Panc1 (cell line): Measurements from ENCODE around the gene CELF2. TPM values are rescaled to one million over a fixed set of nuclear protein-coding genes. Genes with fewer than 3 reads are reported as not detected.

ENCODE experiments used
- ATAC-seq: fragments of 200-7000 bp; cut with Tn5 transposase; 2 replicates; pipeline ENCODE4 v1.9.1; 2020; ENCODE audit warnings: mild to moderate bottlenecking, moderate library complexity
- BruUV-seq: library from RNA; stranded (reverse); fragments of 400-500 nt; replicated peaks from 2 replicates; lab custom pipeline; 2021; lab: Mats Ljungman, UMichigan
- CTCF ChIA-PET: fragments of 300-600 bp; sonication (Branson Sonifier 250); formaldehyde crosslinking; loops from one replicate; lab custom pipeline; 2022; ENCODE audit warnings: antibody characterized with exemption; lab: Charles Lee
- POLR2A ChIA-PET: fragments of 300-600 bp; sonication (Branson Sonifier 250); formaldehyde crosslinking; loops from one replicate; lab custom pipeline; 2022; ENCODE audit warnings: antibody characterized with exemption; lab: Charles Lee
- DNase-seq: peaks from one replicate; pipeline ENCODE4 v3.0.0-alpha.2; 2010; ENCODE audit warnings: low read depth, low spot score
- H3K27ac ChIP-seq: 2 replicates; pipeline ENCODE4 v1.5.1; 2011; ENCODE audit warnings: mild to moderate bottlenecking, low read length, inconsistent platforms
- H3K27me3 ChIP-seq: fragments of 200-500 bp; sonication (Bioruptor generic); 2 replicates; pipeline ENCODE4 v1.6.0; 2014; ENCODE audit warnings: low read length, inconsistent platforms; ENCODE audit not compliant: control insufficient read depth, insufficient read depth
- H3K36me3 ChIP-seq: fragments of 200-500 bp; sonication (Bioruptor generic); 2 replicates; pipeline ENCODE4 v1.5.1; 2014; ENCODE audit warnings: inconsistent platforms, mild to moderate bottlenecking, low read length, moderate library complexity; ENCODE audit not compliant: control insufficient read depth, insufficient read depth
- H3K4me1 ChIP-seq: 2 replicates; pipeline ENCODE4 v1.5.1; 2011; ENCODE audit warnings: inconsistent platforms, mild to moderate bottlenecking, low read length, moderate library complexity; ENCODE audit not compliant: control insufficient read depth, insufficient read depth
- H3K4me3 ChIP-seq, 2 experiments: 2 replicates each; pipeline ENCODE4 v1.5.1; 2011 to 2012; ENCODE audit warnings: low read depth in 2 of 2, low read length in 2 of 2, mild to moderate bottlenecking in 2 of 2, inconsistent platforms in 1 of 2, moderate library complexity in 1 of 2
- H3K9me3 ChIP-seq: fragments of 200-500 bp; sonication (Bioruptor generic); 2 replicates; pipeline ENCODE4 v1.5.1; 2014; ENCODE audit warnings: low read depth, mild to moderate bottlenecking, inconsistent platforms, low read length, moderate library complexity; ENCODE audit not compliant: control insufficient read depth, insufficient read depth
- POLR2AphosphoS5 ChIP-seq: IDR thresholded peaks from 2 replicates; pipeline ENCODE4 v1.6.1; 2012; ENCODE audit warnings: mild to moderate bottlenecking, low read depth, low read length, moderate library complexity
- SIN3A ChIP-seq: IDR thresholded peaks from 2 replicates; pipeline ENCODE4 v1.6.1; 2012; ENCODE audit warnings: low read depth, mild to moderate bottlenecking, low read length, moderate library complexity, borderline replicate concordance; ENCODE audit not compliant: insufficient read depth
- TCF7L2 ChIP-seq: IDR thresholded peaks from 2 replicates; pipeline ENCODE4 v1.6.1; 2011; ENCODE audit warnings: mild to moderate bottlenecking, low read depth, low read length, inconsistent platforms
- in situ Hi-C: cut with HindIII; loops from 2 replicates; pipeline ENCODE4 v1.10.0; 2016; ENCODE audit warnings: low sequenced_read_pairs, low pct_unique_long_range_greater_than_20kb
- intact Hi-C: fragments of 100-400 bp; cut with micrococcal nuclease; formaldehyde crosslinking; loops from one replicate; pipeline ENCODE4 v1.10.0; 2022; ENCODE audit not compliant: unreplicated experiment
- total RNA-seq: library from RNA; stranded (reverse); gene quantifications from one replicate; pipeline ENCODE4 v1.2.1, GENCODE V29; 2021; ENCODE audit not compliant: unreplicated experiment
- TF ChIP-seq, protein P1 (sequence below): fragments of 450-650 bp; IDR thresholded peaks from 2 replicates; pipeline ENCODE4 v1.5.1; 2017; ENCODE audit warnings: mild to moderate bottlenecking
- TF ChIP-seq, protein P2 (sequence below), 2 experiments: IDR thresholded peaks; 2 replicates each; pipeline ENCODE4 v1.6.1; 2011 to 2012; ENCODE audit warnings: low read depth in 2 of 2, control low read depth in 1 of 2, low read length in 1 of 2, mild to moderate bottlenecking in 1 of 2, moderate library complexity in 1 of 2; ENCODE audit not compliant: insufficient read depth in 1 of 2

Gene CELF2
- total RNA-seq, 1 experiment from 2014 or later, result 0.44 TPM

DNA sequence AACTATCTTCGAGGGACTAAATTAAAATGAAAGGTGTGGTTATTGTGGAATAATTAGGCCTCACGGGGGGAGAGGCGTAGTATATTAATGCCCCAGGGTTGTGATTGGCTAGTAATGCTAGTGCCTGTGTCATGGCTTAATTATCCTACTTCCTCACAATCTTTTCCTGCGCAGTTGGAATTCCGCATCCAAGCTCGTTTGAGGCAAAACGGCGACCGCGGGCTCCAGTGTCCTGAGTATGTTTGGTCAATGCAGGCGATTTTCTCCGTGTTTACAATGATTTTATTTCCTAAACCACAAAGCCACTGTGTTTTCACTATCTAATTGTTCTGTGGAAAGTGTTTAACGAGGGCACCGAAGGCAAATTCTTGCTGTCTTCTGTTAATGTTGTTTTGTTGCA, 282.9 kb downstream of the CELF2 start:
- no peaks in the 10 kb centered on the region for H3K27me3 ChIP-seq

DNA sequence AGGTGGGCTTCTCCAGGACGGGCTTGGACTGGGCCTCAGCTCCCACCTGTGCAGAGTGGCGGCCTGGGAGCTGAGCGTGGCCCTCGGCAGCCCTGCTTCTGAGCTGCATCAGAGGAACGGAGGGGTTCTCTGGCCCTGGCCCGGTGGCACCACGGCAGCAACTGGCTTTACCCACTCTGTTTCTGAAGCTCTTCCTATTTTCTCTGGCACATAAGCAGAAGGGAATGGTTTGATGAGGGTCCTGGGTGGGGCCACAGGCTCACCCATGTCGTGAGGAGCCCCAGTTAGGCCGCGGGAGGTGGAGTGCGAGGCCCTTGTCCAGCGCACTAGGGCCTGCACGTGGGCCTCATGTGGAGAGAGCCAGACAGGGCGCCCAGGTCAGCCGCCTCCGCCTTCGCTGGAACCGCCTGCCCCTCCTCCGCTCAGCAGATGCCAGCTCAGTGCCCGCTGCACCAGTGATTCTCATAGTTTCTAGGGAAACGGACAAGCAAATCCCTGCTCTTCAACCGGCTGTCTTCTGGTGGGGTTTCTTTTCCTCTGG, 284.0 kb downstream of the CELF2 start:
- CTCF ChIA-PET, result no interaction called here

More for the DNA sequence above, 282.9 kb downstream of the CELF2 start:
- H3K36me3 ChIP-seq, result no peaks in the 10 kb centered on the region
- CTCF ChIA-PET, result interaction anchor here (0.7 kb wide), 1 partner anchor 27 kb away, joined by 4 read pairs; no protein-coding TSS in a partner anchor
- no TSS peak for BruUV-seq
- no peak overlapping the region for H3K4me3 ChIP-seq
- intact Hi-C loops, result no loop called here
- TF ChIP-seq POLR2AphosphoS5 (no peak), SIN3A (no peak), TCF7L2 (no peak)
- TF ChIP-seq, protein P1, sequence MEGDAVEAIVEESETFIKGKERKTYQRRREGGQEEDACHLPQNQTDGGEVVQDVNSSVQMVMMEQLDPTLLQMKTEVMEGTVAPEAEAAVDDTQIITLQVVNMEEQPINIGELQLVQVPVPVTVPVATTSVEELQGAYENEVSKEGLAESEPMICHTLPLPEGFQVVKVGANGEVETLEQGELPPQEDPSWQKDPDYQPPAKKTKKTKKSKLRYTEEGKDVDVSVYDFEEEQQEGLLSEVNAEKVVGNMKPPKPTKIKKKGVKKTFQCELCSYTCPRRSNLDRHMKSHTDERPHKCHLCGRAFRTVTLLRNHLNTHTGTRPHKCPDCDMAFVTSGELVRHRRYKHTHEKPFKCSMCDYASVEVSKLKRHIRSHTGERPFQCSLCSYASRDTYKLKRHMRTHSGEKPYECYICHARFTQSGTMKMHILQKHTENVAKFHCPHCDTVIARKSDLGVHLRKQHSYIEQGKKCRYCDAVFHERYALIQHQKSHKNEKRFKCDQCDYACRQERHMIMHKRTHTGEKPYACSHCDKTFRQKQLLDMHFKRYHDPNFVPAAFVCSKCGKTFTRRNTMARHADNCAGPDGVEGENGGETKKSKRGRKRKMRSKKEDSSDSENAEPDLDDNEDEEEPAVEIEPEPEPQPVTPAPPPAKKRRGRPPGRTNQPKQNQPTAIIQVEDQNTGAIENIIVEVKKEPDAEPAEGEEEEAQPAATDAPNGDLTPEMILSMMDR, result no peak
- TF ChIP-seq, protein P2, sequence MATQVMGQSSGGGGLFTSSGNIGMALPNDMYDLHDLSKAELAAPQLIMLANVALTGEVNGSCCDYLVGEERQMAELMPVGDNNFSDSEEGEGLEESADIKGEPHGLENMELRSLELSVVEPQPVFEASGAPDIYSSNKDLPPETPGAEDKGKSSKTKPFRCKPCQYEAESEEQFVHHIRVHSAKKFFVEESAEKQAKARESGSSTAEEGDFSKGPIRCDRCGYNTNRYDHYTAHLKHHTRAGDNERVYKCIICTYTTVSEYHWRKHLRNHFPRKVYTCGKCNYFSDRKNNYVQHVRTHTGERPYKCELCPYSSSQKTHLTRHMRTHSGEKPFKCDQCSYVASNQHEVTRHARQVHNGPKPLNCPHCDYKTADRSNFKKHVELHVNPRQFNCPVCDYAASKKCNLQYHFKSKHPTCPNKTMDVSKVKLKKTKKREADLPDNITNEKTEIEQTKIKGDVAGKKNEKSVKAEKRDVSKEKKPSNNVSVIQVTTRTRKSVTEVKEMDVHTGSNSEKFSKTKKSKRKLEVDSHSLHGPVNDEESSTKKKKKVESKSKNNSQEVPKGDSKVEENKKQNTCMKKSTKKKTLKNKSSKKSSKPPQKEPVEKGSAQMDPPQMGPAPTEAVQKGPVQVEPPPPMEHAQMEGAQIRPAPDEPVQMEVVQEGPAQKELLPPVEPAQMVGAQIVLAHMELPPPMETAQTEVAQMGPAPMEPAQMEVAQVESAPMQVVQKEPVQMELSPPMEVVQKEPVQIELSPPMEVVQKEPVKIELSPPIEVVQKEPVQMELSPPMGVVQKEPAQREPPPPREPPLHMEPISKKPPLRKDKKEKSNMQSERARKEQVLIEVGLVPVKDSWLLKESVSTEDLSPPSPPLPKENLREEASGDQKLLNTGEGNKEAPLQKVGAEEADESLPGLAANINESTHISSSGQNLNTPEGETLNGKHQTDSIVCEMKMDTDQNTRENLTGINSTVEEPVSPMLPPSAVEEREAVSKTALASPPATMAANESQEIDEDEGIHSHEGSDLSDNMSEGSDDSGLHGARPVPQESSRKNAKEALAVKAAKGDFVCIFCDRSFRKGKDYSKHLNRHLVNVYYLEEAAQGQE (IDR thresholded peaks at IDR 0.05; ENCODE audit: insufficient read depth in 1 of 2, low read depth in 2 of 2, low read length in 1 of 2), result no peak
- H3K9me3 ChIP-seq, result no peaks in the 10 kb centered on the region
- POLR2A ChIA-PET, result no interaction called here
- DNase-seq, result no peak
- no peaks in the 10 kb centered on the region for H3K4me1 ChIP-seq
- ATAC-seq, result no peak
- H3K27ac ChIP-seq, result no peak overlapping the region
- in situ Hi-C loops, result no loop called here

More for the DNA sequence above, 284.0 kb downstream of the CELF2 start:
- no peaks in the 10 kb centered on the region for H3K36me3 ChIP-seq
- H3K9me3 ChIP-seq, result no peaks in the 10 kb centered on the region
- DNase-seq (no peak), ATAC-seq (no peak)
- no peaks in the 10 kb centered on the region for H3K27me3 ChIP-seq
- no peak overlapping the region for H3K27ac ChIP-seq
- intact Hi-C loops, result no loop called here
- H3K4me3 ChIP-seq, result no peak overlapping the region
- POLR2A ChIA-PET, result no interaction called here
- H3K4me1 ChIP-seq, result no peaks in the 10 kb centered on the region
- in situ Hi-C loops, result no loop called here
- TF ChIP-seq SIN3A (no peak), POLR2AphosphoS5 (no peak)
- TF ChIP-seq, protein P1, result no peak
- no TSS peak for BruUV-seq
